ENCODE measurements around the gene WDR64. TPM values are rescaled to one million over a fixed set of nuclear protein-coding genes. Genes with fewer than 3 reads are reported as not detected.

WDR64 gene
- total and polyA plus RNA-seq, 4 experiments from 2014 or later: 0.16 TPM; not detected in 3

DNA sequence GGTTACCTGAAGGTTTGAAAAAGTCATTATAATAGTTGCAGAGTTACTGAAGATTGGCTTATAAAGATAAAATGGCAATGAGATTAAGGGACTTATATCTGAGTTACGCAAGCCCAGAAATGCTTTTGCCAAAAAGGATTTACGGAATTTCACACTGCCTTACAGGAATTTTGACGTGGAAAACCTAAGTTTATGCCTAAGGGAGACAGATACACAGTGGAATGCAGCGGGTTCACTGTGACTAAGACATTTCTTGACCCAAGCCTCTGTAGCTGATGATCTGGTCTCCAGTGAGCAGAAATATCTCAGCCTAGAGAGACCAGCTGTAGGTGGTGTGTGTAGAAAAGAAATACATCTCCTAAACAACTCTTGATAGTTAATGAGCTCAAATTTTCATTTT, 185.8 kb downstream of the WDR64 start:
- no peak for DNase-seq
- no peaks in the 10 kb centered on the region for H3K27me3 ChIP-seq (ENCODE audit: insufficient read depth, low read length)
- no peaks in the 10 kb centered on the region for H3K36me3 ChIP-seq (ENCODE audit: insufficient read depth, low read length)
- CTCF ChIA-PET (ENCODE audit: partially characterized antibody): interaction anchor here (1.0 to 1.8 kb wide), 2 partner anchors 10 to 227 kb away, joined by 3 to 5 read pairs; partner anchors contain the start of gene EXO1
- Mint-ChIP-seq H3K9me3 (no peaks in the 10 kb centered on the region), H3K4me3 (no peak overlapping the region), H3K4me1 (peaks cover 0 to 4% (median 0%) of the 10 kb centered on the region in 4 donors), H3K27ac (peak overlapping the region in 1 of 7 donors; percentile 44), H3K36me3 (no peaks in the 10 kb centered on the region), H3K27me3 (peaks cover 4 to 5% of the 10 kb centered on the region in 2 donors)
- POLR2A ChIA-PET (ENCODE audit: partially characterized antibody): no interaction called here
- no peaks in the 10 kb centered on the region for H3K4me1 ChIP-seq (ENCODE audit: insufficient read depth, low read length)
- no peaks in the 10 kb centered on the region for H3K9me3 ChIP-seq (ENCODE audit: control insufficient read depth in 1 of 2, low read length in 2 of 2)
- no peak overlapping the region for H3K4me3 ChIP-seq (ENCODE audit: low read length in 2 of 2)
- intact Hi-C loops (cut with micrococcal nuclease): no loop called here
- no peak overlapping the region for H3K27ac ChIP-seq (ENCODE audit: low read depth, low read length)

DNA sequence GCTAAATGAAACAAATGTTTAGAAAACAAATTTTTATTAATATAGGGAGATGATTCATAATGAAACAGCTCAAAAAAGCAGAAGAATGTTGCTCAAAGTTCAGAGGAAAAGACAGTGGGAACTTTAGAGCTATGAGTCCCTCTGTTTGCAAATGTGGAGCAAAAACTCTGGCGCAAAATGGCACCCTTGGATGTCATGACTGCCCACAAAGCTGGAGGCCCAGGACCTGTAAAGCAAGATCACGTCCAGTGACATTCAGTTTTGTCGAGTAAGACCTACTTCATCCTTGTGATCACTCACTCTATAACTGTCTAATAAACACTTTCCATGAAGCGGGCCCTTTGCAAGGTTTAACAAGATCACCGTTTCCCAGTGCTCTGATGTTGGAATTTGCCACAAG, 186.8 kb downstream of the WDR64 start:
- intact Hi-C loops (cut with micrococcal nuclease): no loop called here
- H3K4me3 ChIP-seq (ENCODE audit: low read length in 2 of 2): no peak overlapping the region
- H3K27me3 Mint-ChIP-seq: peaks cover 4% of the 10 kb centered on the region in 2 donors
- H3K4me3 Mint-ChIP-seq: no peak overlapping the region
- ChIA-PET CTCF (ENCODE audit: partially characterized antibody) (interaction anchor here (1.0 to 1.8 kb wide), 2 partner anchors 9 to 228 kb away, joined by 3 to 5 read pairs; partner anchors contain the start of gene EXO1), POLR2A (ENCODE audit: partially characterized antibody) (no interaction called here)
- H3K9me3 ChIP-seq (ENCODE audit: control insufficient read depth in 1 of 2, low read length in 2 of 2): no peaks in the 10 kb centered on the region
- no peak overlapping the region for H3K27ac ChIP-seq (ENCODE audit: low read depth, low read length)
- no peak for DNase-seq
- H3K27ac Mint-ChIP-seq: no peak overlapping the region
- no peaks in the 10 kb centered on the region for H3K36me3 ChIP-seq (ENCODE audit: insufficient read depth, low read length)
- H3K27me3 ChIP-seq (ENCODE audit: insufficient read depth, low read length): no peaks in the 10 kb centered on the region
- peaks cover 0 to 4% (median 0%) of the 10 kb centered on the region in 4 donors for H3K4me1 Mint-ChIP-seq
- H3K36me3 Mint-ChIP-seq: no peaks in the 10 kb centered on the region
- no peaks in the 10 kb centered on the region for H3K4me1 ChIP-seq (ENCODE audit: insufficient read depth, low read length)
- no peaks in the 10 kb centered on the region for H3K9me3 Mint-ChIP-seq

DNA sequence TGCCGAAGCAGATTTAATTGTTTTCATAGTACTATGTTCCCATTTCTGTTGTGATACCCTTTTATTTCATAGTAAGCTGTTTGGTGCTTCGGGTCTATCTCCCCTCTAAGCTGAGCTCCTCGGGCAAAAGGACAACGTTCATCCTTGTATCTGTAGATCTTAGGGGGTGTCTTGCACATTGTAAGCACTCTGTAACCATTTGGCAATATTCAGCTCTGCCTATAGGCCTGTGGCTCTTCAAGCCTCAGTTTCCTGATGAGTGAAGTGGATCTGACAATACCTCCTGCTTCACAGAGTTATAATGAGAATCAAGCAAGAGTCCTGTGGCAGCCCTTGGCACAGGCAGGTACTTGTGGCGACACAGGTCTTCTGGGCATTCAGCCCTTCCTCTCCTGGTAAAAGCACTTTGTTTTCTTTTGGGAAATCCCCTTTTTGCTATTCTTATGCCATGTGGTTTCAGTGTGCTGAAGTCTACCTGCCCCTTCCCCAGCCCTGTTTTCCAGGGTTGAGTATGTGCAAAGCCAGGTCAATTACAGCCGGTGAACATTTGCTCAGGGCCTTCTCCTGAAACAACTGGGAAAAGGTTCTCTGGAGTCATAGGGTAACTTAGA, 187.4 kb downstream of the WDR64 start:
- H3K27me3 ChIP-seq (ENCODE audit: insufficient read depth, low read length): no peaks in the 10 kb centered on the region
- H3K27ac ChIP-seq (ENCODE audit: low read depth, low read length): no peak overlapping the region
- Mint-ChIP-seq H3K9me3 (no peaks in the 10 kb centered on the region), H3K36me3 (no peaks in the 10 kb centered on the region), H3K27me3 (peaks cover 2 to 4% of the 10 kb centered on the region in 2 donors), H3K4me3 (no peak overlapping the region), H3K27ac (no peak overlapping the region), H3K4me1 (peaks cover 0 to 4% (median 0%) of the 10 kb centered on the region in 4 donors)
- ChIA-PET POLR2A (ENCODE audit: partially characterized antibody) (no interaction called here), CTCF (ENCODE audit: partially characterized antibody) (interaction anchor here (1.8 kb wide), 1 partner anchor 8 kb away, joined by 5 read pairs; the partner anchor contains the start of gene EXO1)
- no peaks in the 10 kb centered on the region for H3K4me1 ChIP-seq (ENCODE audit: insufficient read depth, low read length)
- no peak for DNase-seq
- no peaks in the 10 kb centered on the region for H3K9me3 ChIP-seq (ENCODE audit: control insufficient read depth in 1 of 2, low read length in 2 of 2)
- intact Hi-C loops (cut with micrococcal nuclease): no loop called here
- H3K36me3 ChIP-seq (ENCODE audit: insufficient read depth, low read length): no peaks in the 10 kb centered on the region
- no peak overlapping the region for H3K4me3 ChIP-seq (ENCODE audit: low read length in 2 of 2)

DNA sequence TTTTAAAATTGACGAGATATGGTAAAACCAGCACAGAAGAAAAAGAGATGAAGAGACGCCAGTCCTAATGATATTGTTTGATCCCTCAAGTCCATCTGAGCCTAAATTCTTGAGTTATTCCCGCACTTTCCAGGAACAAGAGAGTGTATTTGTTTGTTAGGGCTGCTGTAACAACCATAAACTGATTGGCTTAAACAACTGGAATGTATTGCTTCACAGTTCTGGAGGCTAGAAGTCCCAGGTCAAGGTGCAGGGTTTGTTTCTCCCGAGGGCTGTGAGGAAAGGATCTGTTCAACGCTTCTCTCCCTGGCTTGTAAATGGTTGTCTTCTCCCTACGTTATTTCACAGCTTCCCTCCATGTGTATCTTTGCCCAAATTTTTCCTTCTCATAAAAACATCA, 188.1 kb downstream of the WDR64 start:
- ChIA-PET CTCF (ENCODE audit: partially characterized antibody) (no interaction called here), POLR2A (ENCODE audit: partially characterized antibody) (no interaction called here)
- no peak overlapping the region for H3K4me3 Mint-ChIP-seq
- H3K27me3 ChIP-seq (ENCODE audit: insufficient read depth, low read length): no peaks in the 10 kb centered on the region
- intact Hi-C loops (cut with micrococcal nuclease): no loop called here
- DNase-seq: no peak
- H3K9me3 ChIP-seq (ENCODE audit: control insufficient read depth in 1 of 2, low read length in 2 of 2): no peaks in the 10 kb centered on the region
- no peak overlapping the region for H3K27ac ChIP-seq (ENCODE audit: low read depth, low read length)
- no peaks in the 10 kb centered on the region for H3K36me3 Mint-ChIP-seq
- H3K36me3 ChIP-seq (ENCODE audit: insufficient read depth, low read length): no peaks in the 10 kb centered on the region
- peaks cover 2 to 4% of the 10 kb centered on the region in 2 donors for H3K27me3 Mint-ChIP-seq
- peaks cover 0 to 4% (median 0%) of the 10 kb centered on the region in 4 donors for H3K4me1 Mint-ChIP-seq
- H3K9me3 Mint-ChIP-seq: no peaks in the 10 kb centered on the region
- no peak overlapping the region for H3K4me3 ChIP-seq (ENCODE audit: low read length in 2 of 2)
- H3K4me1 ChIP-seq (ENCODE audit: insufficient read depth, low read length): no peaks in the 10 kb centered on the region
- no peak overlapping the region for H3K27ac Mint-ChIP-seq

DNA sequence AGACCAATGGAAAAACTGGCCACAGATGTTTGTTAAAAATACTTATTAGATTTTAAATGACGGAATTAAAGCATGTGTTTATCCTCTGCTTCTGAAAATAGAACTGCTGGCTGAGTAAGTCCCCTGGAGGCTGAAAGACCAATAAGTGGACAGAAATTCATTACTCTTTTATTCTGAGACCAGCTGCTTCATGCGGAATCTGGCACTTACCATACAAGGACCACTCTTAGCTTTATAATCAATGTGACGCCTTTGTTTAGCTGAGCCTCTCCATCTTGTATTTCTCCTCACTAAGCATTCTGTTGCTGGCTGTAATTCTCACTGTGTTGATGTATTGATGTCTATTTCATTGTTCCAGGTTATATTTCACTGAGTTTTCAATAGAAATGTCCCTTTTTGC, 189.6 kb downstream of the WDR64 start:
- peaks cover 0 to 4% (median 0%) of the 10 kb centered on the region in 4 donors for H3K4me1 Mint-ChIP-seq
- no peaks in the 10 kb centered on the region for H3K36me3 ChIP-seq (ENCODE audit: insufficient read depth, low read length)
- H3K27me3 Mint-ChIP-seq: peaks cover 2 to 4% of the 10 kb centered on the region in 2 donors
- H3K4me1 ChIP-seq (ENCODE audit: insufficient read depth, low read length): no peaks in the 10 kb centered on the region
- H3K4me3 ChIP-seq (ENCODE audit: low read length in 2 of 2): no peak overlapping the region
- no peaks in the 10 kb centered on the region for H3K9me3 ChIP-seq (ENCODE audit: control insufficient read depth in 1 of 2, low read length in 2 of 2)
- H3K4me3 Mint-ChIP-seq: no peak overlapping the region
- POLR2A ChIA-PET (ENCODE audit: partially characterized antibody): no interaction called here
- intact Hi-C loops (cut with micrococcal nuclease): no loop called here
- DNase-seq: no peak
- H3K27ac ChIP-seq (ENCODE audit: low read depth, low read length): no peak overlapping the region
- CTCF ChIA-PET (ENCODE audit: partially characterized antibody): interaction anchor here (0.7 kb wide), 1 partner anchor 16 kb away, joined by 3 read pairs; no protein-coding TSS in a partner anchor
- no peaks in the 10 kb centered on the region for H3K9me3 Mint-ChIP-seq
- no peaks in the 10 kb centered on the region for H3K27me3 ChIP-seq (ENCODE audit: insufficient read depth, low read length)
- no peaks in the 10 kb centered on the region for H3K36me3 Mint-ChIP-seq
- no peak overlapping the region for H3K27ac Mint-ChIP-seq

DNA sequence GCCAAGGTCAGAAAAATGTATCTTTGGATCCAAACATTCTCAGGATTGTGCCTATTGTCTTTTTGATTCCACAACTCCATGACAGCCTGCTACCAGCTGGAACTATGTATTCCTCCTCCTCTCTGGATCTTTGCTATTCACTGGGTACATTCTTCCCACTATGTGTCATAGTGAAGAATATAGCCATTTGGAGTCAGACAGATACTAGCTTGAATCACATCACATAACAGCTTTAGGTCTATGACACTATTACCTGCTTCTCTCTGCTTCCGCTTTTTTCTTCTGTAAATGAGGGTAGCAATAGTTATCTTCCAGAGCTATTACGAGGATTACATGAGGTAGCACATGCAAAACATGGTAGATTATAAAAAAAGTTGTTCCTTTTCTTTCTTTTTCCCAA, 190.5 kb downstream of the WDR64 start:
- H3K4me3 ChIP-seq (ENCODE audit: low read length in 2 of 2): no peak overlapping the region
- POLR2A ChIA-PET (ENCODE audit: partially characterized antibody): no interaction called here
- no peaks in the 10 kb centered on the region for H3K9me3 ChIP-seq (ENCODE audit: control insufficient read depth in 1 of 2, low read length in 2 of 2)
- H3K27ac ChIP-seq (ENCODE audit: low read depth, low read length): no peak overlapping the region
- H3K36me3 ChIP-seq (ENCODE audit: insufficient read depth, low read length): no peaks in the 10 kb centered on the region
- no peak overlapping the region for H3K27ac Mint-ChIP-seq
- intact Hi-C loops (cut with micrococcal nuclease): no loop called here
- peaks cover 4 to 8% (median 6%) of the 10 kb centered on the region in 4 donors for H3K4me1 Mint-ChIP-seq
- H3K4me1 ChIP-seq (ENCODE audit: insufficient read depth, low read length): peaks cover 7% of the 10 kb centered on the region
- DNase-seq: no peak
- peaks cover 2 to 3% of the 10 kb centered on the region in 2 donors for H3K27me3 Mint-ChIP-seq
- H3K4me3 Mint-ChIP-seq: no peak overlapping the region
- no peaks in the 10 kb centered on the region for H3K36me3 Mint-ChIP-seq
- no peaks in the 10 kb centered on the region for H3K27me3 ChIP-seq (ENCODE audit: insufficient read depth, low read length)
- no peaks in the 10 kb centered on the region for H3K9me3 Mint-ChIP-seq
- CTCF ChIA-PET (ENCODE audit: partially characterized antibody): interaction anchor here (1.1 kb wide), 1 partner anchor 231 kb away, joined by 5 read pairs; no protein-coding TSS in a partner anchor

DNA sequence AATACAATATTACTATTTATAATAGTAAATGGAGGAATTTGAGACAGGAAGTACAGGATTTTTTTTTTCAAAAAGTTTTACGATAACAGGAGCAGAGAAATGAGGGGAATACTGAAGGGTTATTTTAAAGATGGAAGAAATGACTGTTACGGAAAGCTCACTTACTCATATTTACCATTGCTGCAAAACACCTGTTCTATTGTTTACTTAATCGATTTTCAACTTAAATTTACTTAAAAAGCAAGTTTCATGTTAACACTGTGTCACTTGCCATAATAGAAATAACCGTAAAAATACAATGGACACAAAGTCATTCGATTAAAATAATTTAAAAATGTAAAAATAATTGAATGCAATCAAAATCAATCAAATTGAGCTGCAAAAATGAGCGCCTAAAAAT, 192.5 kb downstream of the WDR64 start:
- H3K4me3 ChIP-seq (ENCODE audit: low read length in 2 of 2): no peak overlapping the region
- H3K36me3 ChIP-seq (ENCODE audit: insufficient read depth, low read length): no peaks in the 10 kb centered on the region
- ChIA-PET CTCF (ENCODE audit: partially characterized antibody) (no interaction called here), POLR2A (ENCODE audit: partially characterized antibody) (no interaction called here)
- Mint-ChIP-seq H3K9me3 (no peaks in the 10 kb centered on the region), H3K4me3 (no peak overlapping the region), H3K36me3 (peaks cover 0 to 3% of the 10 kb centered on the region in 2 donors), H3K27me3 (peaks cover 2 to 3% of the 10 kb centered on the region in 2 donors), H3K4me1 (peaks cover 13 to 20% (median 15%) of the 10 kb centered on the region in 4 donors), H3K27ac (no peak overlapping the region)
- no peaks in the 10 kb centered on the region for H3K9me3 ChIP-seq (ENCODE audit: control insufficient read depth in 1 of 2, low read length in 2 of 2)
- DNase-seq: no peak
- H3K27ac ChIP-seq (ENCODE audit: low read depth, low read length): no peak overlapping the region
- intact Hi-C loops (cut with micrococcal nuclease): no loop called here
- H3K4me1 ChIP-seq (ENCODE audit: insufficient read depth, low read length): peaks cover 14% of the 10 kb centered on the region
- H3K27me3 ChIP-seq (ENCODE audit: insufficient read depth, low read length): no peaks in the 10 kb centered on the region

All from CD4-positive, alpha-beta memory T cell (primary cell).